Liver (tissue), 9 donors: Measurements from ENCODE around the gene TIE1. TPM values are rescaled to one million over a fixed set of nuclear protein-coding genes. Genes with fewer than 3 reads are reported as not detected.

Experiments used
- DNase-seq: peaks from one replicate; pipeline ENCODE4 v3.0.0-alpha.2; 2017; ENCODE audit warnings: low spot score
- H3K27ac ChIP-seq, 2 donors: one replicate each; pipeline ENCODE4 v1.7.0; 2013; ENCODE audit warnings: inconsistent platforms in 2 of 2, low read length in 2 of 2, control low read depth in 1 of 2, low read depth in 1 of 2, mild to moderate bottlenecking in 1 of 2
- H3K27me3 ChIP-seq, 4 donors: one replicate each; pipeline versions ENCODE4 v1.6.1 to v1.7.0; 2013; ENCODE audit warnings: low read length in 3 of 4, inconsistent platforms in 1 of 4, mild to moderate bottlenecking in 1 of 4, moderate library complexity in 1 of 4; ENCODE audit not compliant: control insufficient read depth in 4 of 4, insufficient read depth in 4 of 4
- H3K36me3 ChIP-seq, 4 donors: one replicate each; pipeline versions ENCODE4 v1.6.1 to v1.7.0; 2013; ENCODE audit warnings: low read length in 3 of 4, mild to moderate bottlenecking in 3 of 4, low read depth in 1 of 4, moderate library complexity in 1 of 4; ENCODE audit not compliant: control insufficient read depth in 4 of 4, insufficient read depth in 3 of 4
- H3K4me1 ChIP-seq, 4 donors: one replicate each; pipeline versions ENCODE4 v1.6.1 to v1.7.0; 2013; ENCODE audit warnings: low read length in 3 of 4, mild to moderate bottlenecking in 3 of 4, moderate library complexity in 1 of 4; ENCODE audit not compliant: control insufficient read depth in 4 of 4, insufficient read depth in 4 of 4
- H3K4me3 ChIP-seq, 3 donors: one replicate each; pipeline versions ENCODE4 v1.6.1 to v1.7.0; 2013; ENCODE audit warnings: low read length in 3 of 3, control low read depth in 1 of 3, low read depth in 1 of 3, mild to moderate bottlenecking in 1 of 3
- H3K9ac ChIP-seq, 2 donors: one replicate each; pipeline ENCODE4 v1.7.0; 2013; ENCODE audit warnings: low read length in 2 of 2, mild to moderate bottlenecking in 2 of 2, moderate library complexity in 2 of 2, control low read depth in 1 of 2, low read depth in 1 of 2
- H3K9me3 ChIP-seq, 4 donors: one replicate each; pipeline versions ENCODE4 v1.6.1 to v1.7.0; 2013; ENCODE audit warnings: low read length in 3 of 4; ENCODE audit not compliant: control insufficient read depth in 4 of 4
- ATF3 ChIP-seq: IDR thresholded peaks from 2 replicates; pipeline ENCODE4 v1.6.1; 2016; ENCODE audit warnings: antibody characterized with exemption
- CTCF ChIP-seq: fragments of 150-350 bp; IDR thresholded peaks from 2 replicates; pipeline ENCODE4 v1.5.1; 2017; ENCODE audit warnings: improper control_type of control experiment, low read depth, low read length; ENCODE audit not compliant: missing input control
- FOXA1 ChIP-seq: IDR thresholded peaks from 2 replicates; pipeline ENCODE4 v1.6.1; 2016; ENCODE audit warnings: antibody characterized with exemption
- FOXA2 ChIP-seq: IDR thresholded peaks from 2 replicates; pipeline ENCODE4 v1.6.1; 2016; ENCODE audit warnings: antibody characterized with exemption
- GABPA ChIP-seq, 2 donors: IDR thresholded peaks in 1 of 2; conservative IDR thresholded peaks in 1 of 2; 2 replicates each; pipeline ENCODE4 v1.6.1; 2016; ENCODE audit warnings: antibody characterized with exemption in 2 of 2, mild to moderate bottlenecking in 1 of 2, moderate library complexity in 1 of 2
- HNF4A ChIP-seq, 2 donors: conservative IDR thresholded peaks; 2 replicates each; pipeline ENCODE4 v1.6.1; 2016; ENCODE audit warnings: antibody characterized with exemption in 2 of 2, mild to moderate bottlenecking in 2 of 2
- NR2F2 ChIP-seq: IDR thresholded peaks from 2 replicates; pipeline ENCODE4 v1.6.1; 2016; ENCODE audit warnings: antibody characterized with exemption
- SP1 ChIP-seq: IDR thresholded peaks from 2 replicates; pipeline ENCODE4 v1.6.1; 2018; ENCODE audit warnings: antibody characterized with exemption, mild to moderate bottlenecking
- TAF1 ChIP-seq: conservative IDR thresholded peaks from 2 replicates; pipeline ENCODE4 v1.6.1; 2016; ENCODE audit warnings: antibody characterized with exemption, mild to moderate bottlenecking
- YY1 ChIP-seq: IDR thresholded peaks from 2 replicates; pipeline ENCODE4 v1.6.1; 2016; ENCODE audit warnings: antibody characterized with exemption, mild to moderate bottlenecking
- ZBTB33 ChIP-seq: IDR thresholded peaks from 2 replicates; pipeline ENCODE4 v1.6.1; 2016; ENCODE audit warnings: antibody characterized with exemption
- WGBS: extraction: QIAGEN DNeasy Blood & Tissue Kit; methylation state at CpG from one replicate; pipeline ENCODE4 v1.1.7; 2013; 5-methylcytosine and 5-hydroxymethylcytosine counted together
- polyA plus RNA-seq, 2 donors: library from polyadenylated mRNA; stranded (reverse) in 1 of 2; unstranded in 1 of 2; fragments of 200-250 nt in 1 of 2; fragments of >200 nt in 1 of 2; fragmentation: Nextera tagmentation in 1 of 2; extraction: Ambion mirVana in 1 of 2; gene quantifications; one replicate each; pipeline versions ENCODE4 v1.2.1 to v1.2.3, GENCODE V29; 2013 to 2015
- total RNA-seq, 2 donors: library from RNA; depleted of rRNA; stranded (reverse); fragments of >200 nt; gene quantifications; one replicate each; pipeline ENCODE4 v1.2.3, GENCODE V29; 2014
- donor health status: healthy.
- donor health status: healthy.
- donor health status: healthy.
- donor health status: healthy.
- donor health status: healthy.

Gene TIE1
- total and polyA plus RNA-seq, 4 donors, result 3.6 to 17.6 (median 8.9) TPM

- TF ChIP-seq FOXA1 (no peak), SP1 (peak; percentile 41), ZBTB33 (no peak), GABPA (IDR thresholded peaks at IDR 0.05 in 1 of 2, conservative IDR thresholded peaks at IDR 0.05 in 1 of 2) (no peak), NR2F2 (no peak), FOXA2 (no peak)
Measured at GRCh38 chr1:43285269-43285990, 15.4 kb upstream of the TIE1 start, which contains the start of gene C1orf210 (continued).

GRCh38 chr1:43286115-43286514 lies 14.7 kb upstream of the TIE1 start:
- H3K9ac ChIP-seq, result no peak overlapping the region
- DNase-seq, result no peak

GRCh38 chr1:43286533-43286932 lies 14.2 kb upstream of the TIE1 start:
- H3K36me3 ChIP-seq, result no peaks in the 10 kb centered on the region
- no peak for DNase-seq
- 94% methylated on average over 5 of the region's 5 CpGs for WGBS
- TF ChIP-seq FOXA2, result no peak
- no peak for TF ChIP-seq YY1
- no peak for TF ChIP-seq FOXA1
- no peak for TF ChIP-seq ZBTB33
- no peak for TF ChIP-seq TAF1
- H3K9ac ChIP-seq, result no peak overlapping the region
- H3K4me3 ChIP-seq, result no peak overlapping the region
- H3K27ac ChIP-seq, result no peak overlapping the region
- H3K4me1 ChIP-seq, result peaks cover 11 to 32% (median 23%) of the 10 kb centered on the region in 4 donors
- no peaks in the 10 kb centered on the region for H3K9me3 ChIP-seq
- H3K27me3 ChIP-seq, result no peaks in the 10 kb centered on the region

More at GRCh38 chr1:43286115-43286514, 14.7 kb upstream of the TIE1 start:
- Histone ChIP-seq H3K9me3 (no peaks in the 10 kb centered on the region), H3K27me3 (no peaks in the 10 kb centered on the region), H3K36me3 (no peaks in the 10 kb centered on the region), H3K4me3 (no peak overlapping the region), H3K27ac (no peak overlapping the region), H3K4me1 (peaks cover 12 to 34% (median 24%) of the 10 kb centered on the region in 4 donors)
- TF ChIP-seq HNF4A (conservative IDR thresholded peaks at IDR 0.05), result no peak
- no peak for TF ChIP-seq CTCF
- TF ChIP-seq FOXA2, result no peak
- TF ChIP-seq ATF3, result no peak
- WGBS, result 90% methylated on average over 11 of the region's 11 CpGs
